Hepatocyte (in vitro differentiated cells): ENCODE data around the gene DOCK3.

Experiments used
- CTCF ChIP-seq: fragments of 200-600 bp; sonication (generic); IDR thresholded peaks from 2 replicates; pipeline ENCODE4 v1.5.1; 2016; ENCODE audit warnings: antibody characterized with exemption, mild to moderate bottlenecking; ENCODE audit not compliant: poor library complexity
- EZH2 ChIP-seq: fragments of 200-600 bp; sonication (generic); IDR thresholded peaks from 2 replicates; pipeline ENCODE4 v1.6.1; 2016; ENCODE audit warnings: antibody characterized with exemption, mild to moderate bottlenecking, borderline replicate concordance
- EZH2phosphoT487 ChIP-seq: fragments of 200-600 bp; sonication (generic); IDR thresholded peaks from one replicate; pipeline ENCODE4 v1.6.1; 2018; ENCODE audit warnings: antibody characterized with exemption, mild to moderate bottlenecking, low read depth, moderate library complexity; ENCODE audit not compliant: unreplicated experiment, severe bottlenecking

GRCh38 chr3:51280176-51280575, 605.4 kb downstream of the DOCK3 start:
- TF ChIP-seq CTCF (no peak), EZH2 (no peak), EZH2phosphoT487 (no peak)
